Progenitor cell of endocrine pancreas (in vitro differentiated cells): ENCODE measurements around the gene ZBTB32. TPM values are rescaled to one million over a fixed set of nuclear protein-coding genes. Genes with fewer than 3 reads are reported as not detected.

Source experiments
- DNase-seq: peaks from one replicate; pipeline ENCODE4 v3.0.0; 2021; ENCODE audit warnings: low spot score; ENCODE audit not compliant: unreplicated experiment
- H3K27ac Mint-ChIP-seq: 2 replicates; pipeline ENCODE4 v1.8.0; 2021; ENCODE audit warnings: mild to moderate bottlenecking, moderate library complexity, mixed read lengths
- H3K27me3 Mint-ChIP-seq: 2 replicates; pipeline ENCODE4 v1.8.0; 2021; ENCODE audit warnings: mixed read lengths
- H3K36me3 Mint-ChIP-seq: 2 replicates; pipeline ENCODE4 v1.8.0; 2022; ENCODE audit warnings: mixed read lengths; ENCODE audit not compliant: insufficient read depth
- H3K4me1 Mint-ChIP-seq: 2 replicates; pipeline ENCODE4 v1.8.0; 2021; ENCODE audit warnings: low read depth, mixed read lengths
- H3K4me3 Mint-ChIP-seq: 2 replicates; pipeline ENCODE4 v1.8.0; 2021; ENCODE audit warnings: low read depth, mild to moderate bottlenecking, moderate library complexity, mixed read lengths
- H3K9me3 Mint-ChIP-seq: 2 replicates; pipeline ENCODE4 v1.8.0; 2021; ENCODE audit warnings: low read depth, mixed read lengths
- total RNA-seq: library from RNA; stranded (reverse); gene quantifications from 2 replicates; pipeline ENCODE4 v1.2.1, GENCODE V29; 2021
- TF ChIP-seq, protein P1 (sequence below): fragments of 200-600 bp; sonication (generic); IDR thresholded peaks from one replicate; pipeline ENCODE4 v1.5.0; 2021; ENCODE audit warnings: antibody characterized with exemption, mild to moderate bottlenecking; ENCODE audit not compliant: unreplicated experiment

The ZBTB32 gene
- total RNA-seq, 1 donor from 2014 or later: not detected

DNA sequence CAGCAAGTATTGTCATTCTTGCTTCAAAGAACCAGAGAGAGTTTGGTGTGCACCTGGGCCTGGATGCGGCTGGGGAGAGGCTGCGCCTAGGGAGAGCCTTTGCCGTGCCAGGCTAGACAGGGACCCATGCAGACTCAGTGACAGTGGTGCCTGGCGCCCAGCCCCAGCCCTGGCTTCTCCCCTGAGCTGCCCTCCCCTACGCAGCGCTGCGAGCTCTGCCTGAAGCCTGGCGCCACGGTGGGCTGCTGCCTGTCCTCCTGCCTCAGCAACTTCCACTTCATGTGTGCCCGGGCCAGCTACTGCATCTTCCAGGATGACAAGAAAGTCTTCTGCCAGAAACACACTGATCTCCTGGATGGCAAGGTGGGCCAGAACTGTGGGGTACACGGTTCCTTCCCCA is 25.4 kb downstream of the ZBTB32 start:
- Mint-ChIP-seq H3K27me3 (no peaks in the 10 kb centered on the region), H3K36me3 (peaks cover 30% of the 10 kb centered on the region), H3K9me3 (no peaks in the 10 kb centered on the region), H3K4me3 (no peak overlapping the region), H3K27ac (no peak overlapping the region), H3K4me1 (no peaks in the 10 kb centered on the region)
- TF ChIP-seq, protein P1, sequence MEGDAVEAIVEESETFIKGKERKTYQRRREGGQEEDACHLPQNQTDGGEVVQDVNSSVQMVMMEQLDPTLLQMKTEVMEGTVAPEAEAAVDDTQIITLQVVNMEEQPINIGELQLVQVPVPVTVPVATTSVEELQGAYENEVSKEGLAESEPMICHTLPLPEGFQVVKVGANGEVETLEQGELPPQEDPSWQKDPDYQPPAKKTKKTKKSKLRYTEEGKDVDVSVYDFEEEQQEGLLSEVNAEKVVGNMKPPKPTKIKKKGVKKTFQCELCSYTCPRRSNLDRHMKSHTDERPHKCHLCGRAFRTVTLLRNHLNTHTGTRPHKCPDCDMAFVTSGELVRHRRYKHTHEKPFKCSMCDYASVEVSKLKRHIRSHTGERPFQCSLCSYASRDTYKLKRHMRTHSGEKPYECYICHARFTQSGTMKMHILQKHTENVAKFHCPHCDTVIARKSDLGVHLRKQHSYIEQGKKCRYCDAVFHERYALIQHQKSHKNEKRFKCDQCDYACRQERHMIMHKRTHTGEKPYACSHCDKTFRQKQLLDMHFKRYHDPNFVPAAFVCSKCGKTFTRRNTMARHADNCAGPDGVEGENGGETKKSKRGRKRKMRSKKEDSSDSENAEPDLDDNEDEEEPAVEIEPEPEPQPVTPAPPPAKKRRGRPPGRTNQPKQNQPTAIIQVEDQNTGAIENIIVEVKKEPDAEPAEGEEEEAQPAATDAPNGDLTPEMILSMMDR: no peak
- no peak for DNase-seq

DNA sequence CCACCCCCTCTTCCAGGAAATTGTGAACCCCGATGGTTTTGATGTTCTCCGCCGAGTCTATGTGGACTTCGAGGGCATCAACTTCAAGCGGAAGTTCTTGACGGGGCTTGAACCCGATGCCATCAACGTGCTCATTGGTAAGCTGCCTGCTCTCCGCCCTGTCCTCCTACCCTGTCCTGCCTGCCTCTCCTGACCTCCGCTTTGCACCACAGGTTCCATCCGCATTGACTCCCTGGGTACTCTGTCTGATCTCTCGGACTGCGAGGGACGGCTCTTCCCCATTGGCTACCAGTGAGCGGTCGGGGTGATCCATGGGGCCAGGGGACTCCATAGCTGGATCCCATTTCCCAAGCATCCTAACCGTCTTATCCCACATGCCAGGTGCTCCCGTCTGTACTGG is 26.0 kb downstream of the ZBTB32 start:
- H3K4me3 Mint-ChIP-seq: no peak overlapping the region
- no peaks in the 10 kb centered on the region for H3K4me1 Mint-ChIP-seq
- H3K36me3 Mint-ChIP-seq: peaks cover 29% of the 10 kb centered on the region
- TF ChIP-seq, protein P1: no peak
- no peak for DNase-seq
- H3K27ac Mint-ChIP-seq: no peak overlapping the region
- H3K9me3 Mint-ChIP-seq: no peaks in the 10 kb centered on the region
- no peaks in the 10 kb centered on the region for H3K27me3 Mint-ChIP-seq

DNA sequence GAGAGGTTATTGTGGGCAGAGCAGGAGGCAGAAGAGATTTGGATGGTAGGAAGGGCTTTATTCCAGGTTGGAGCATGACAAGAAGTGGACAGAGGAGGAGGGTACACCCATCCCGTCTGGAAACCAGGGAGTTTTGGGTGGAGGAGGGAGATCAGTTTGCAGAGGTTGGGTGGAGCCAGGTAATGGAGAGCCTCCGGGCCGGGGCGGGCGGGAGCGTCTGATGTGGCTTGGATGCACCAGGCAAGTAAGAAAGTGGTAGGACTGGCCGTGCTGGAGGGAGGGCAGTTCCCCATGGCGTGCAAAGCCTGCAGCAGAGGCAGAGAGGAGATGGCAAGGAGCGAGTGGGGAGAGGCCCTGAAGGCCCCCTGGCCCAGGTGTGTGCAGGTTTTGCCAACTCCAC is 27.0 kb downstream of the ZBTB32 start:
- Mint-ChIP-seq H3K4me1 (no peaks in the 10 kb centered on the region), H3K27me3 (no peaks in the 10 kb centered on the region), H3K4me3 (no peak overlapping the region), H3K27ac (no peak overlapping the region), H3K36me3 (peaks cover 29% of the 10 kb centered on the region), H3K9me3 (no peaks in the 10 kb centered on the region)
- no peak for DNase-seq
- TF ChIP-seq, protein P1: no peak

DNA sequence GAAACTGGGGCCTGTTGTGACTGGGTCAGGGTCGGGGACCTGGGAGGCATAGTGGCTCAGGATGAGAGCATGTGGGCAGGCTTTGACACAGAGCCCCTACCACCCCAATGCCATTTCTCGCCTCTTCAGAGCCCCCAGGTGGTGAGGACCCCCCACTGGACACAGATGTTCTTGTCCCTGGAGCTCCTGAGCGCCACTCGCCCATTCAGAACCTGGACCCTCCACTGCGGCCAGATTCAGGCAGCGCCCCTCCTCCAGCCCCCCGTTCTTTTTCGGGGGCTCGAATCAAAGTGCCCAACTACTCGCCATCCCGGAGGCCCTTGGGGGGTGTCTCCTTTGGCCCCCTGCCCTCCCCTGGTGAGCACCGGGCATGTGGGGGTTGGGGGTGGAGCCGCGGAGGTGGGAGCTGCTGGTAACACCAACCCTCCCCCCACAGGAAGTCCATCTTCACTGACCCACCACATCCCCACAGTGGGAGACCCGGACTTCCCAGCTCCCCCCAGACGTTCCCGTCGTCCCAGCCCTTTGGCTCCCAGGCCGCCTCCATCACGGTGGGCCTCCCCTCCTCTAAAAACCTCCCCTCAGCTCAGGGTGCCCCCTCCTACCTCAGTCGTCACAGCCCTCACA is 27.5 kb downstream of the ZBTB32 start:
- Mint-ChIP-seq H3K4me1 (no peaks in the 10 kb centered on the region), H3K36me3 (peaks cover 32% of the 10 kb centered on the region), H3K27me3 (no peaks in the 10 kb centered on the region), H3K9me3 (no peaks in the 10 kb centered on the region), H3K4me3 (no peak overlapping the region), H3K27ac (no peak overlapping the region)
- TF ChIP-seq, protein P1: no peak
- DNase-seq: no peak

DNA sequence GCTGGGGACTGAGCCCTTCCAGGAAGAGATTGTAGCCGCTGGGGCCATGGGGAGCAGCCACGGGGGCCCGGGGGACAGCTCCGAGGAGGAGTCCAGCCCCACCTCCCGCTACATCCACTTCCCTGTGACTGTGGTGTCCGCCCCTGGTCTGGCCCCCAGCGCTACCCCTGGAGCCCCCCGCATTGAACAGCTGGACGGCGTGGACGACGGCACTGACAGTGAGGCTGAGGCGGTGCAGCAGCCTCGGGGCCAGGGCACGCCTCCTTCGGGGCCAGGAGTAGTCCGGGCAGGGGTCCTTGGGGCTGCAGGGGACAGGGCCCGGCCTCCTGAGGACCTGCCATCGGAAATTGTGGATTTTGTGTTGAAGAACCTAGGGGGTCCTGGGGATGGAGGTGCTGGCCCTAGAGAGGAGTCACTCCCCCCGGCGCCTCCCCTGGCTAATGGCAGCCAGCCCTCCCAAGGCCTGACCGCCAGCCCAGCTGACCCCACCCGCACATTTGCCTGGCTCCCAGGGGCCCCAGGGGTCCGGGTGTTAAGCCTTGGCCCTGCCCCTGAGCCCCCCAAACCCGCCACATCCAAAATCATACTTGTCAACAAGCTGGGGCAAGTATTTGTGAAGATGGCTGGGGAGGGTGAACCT is 28.3 kb downstream of the ZBTB32 start:
- no peaks in the 10 kb centered on the region for H3K9me3 Mint-ChIP-seq
- no peak overlapping the region for H3K27ac Mint-ChIP-seq
- no peaks in the 10 kb centered on the region for H3K27me3 Mint-ChIP-seq
- no peak overlapping the region for H3K4me3 Mint-ChIP-seq
- peaks cover 32% of the 10 kb centered on the region for H3K36me3 Mint-ChIP-seq
- no peak for DNase-seq
- H3K4me1 Mint-ChIP-seq: no peaks in the 10 kb centered on the region
- TF ChIP-seq, protein P1: no peak
